Measurements from ENCODE around the gene MAP2K1.

Gene MAP2K1

DNA sequence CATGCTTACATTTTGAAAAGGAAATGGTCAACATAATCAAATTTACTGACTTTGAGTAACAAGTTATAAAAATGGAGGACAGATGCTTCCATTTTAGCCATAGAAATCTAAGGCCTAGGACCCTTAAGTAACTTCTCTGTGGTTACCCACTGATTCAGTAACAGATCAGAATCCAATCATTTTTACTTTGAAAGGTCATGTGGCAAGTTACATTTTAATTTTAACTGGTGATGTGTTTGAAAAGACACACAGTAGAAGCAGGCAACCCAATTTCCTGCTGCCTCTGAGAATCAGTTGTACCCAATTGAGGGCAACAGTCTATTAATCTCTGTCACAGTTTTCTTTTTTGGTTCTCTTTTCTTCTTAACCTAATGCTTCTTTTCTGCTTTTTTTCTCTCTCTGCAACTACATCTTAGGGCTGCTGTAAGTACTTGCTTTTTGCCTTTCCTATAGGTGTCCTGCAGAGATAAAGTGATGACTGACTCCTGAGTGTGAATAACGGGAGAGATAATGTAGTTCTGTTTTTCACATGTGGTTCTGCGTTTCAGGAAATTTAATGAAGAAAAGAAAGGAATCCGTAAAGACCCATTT lies 121.7 kb downstream of the MAP2K1 start:
- DNase-seq: no peak

GRCh38 chr15:66514586-66514985 lies 127.9 kb downstream of the MAP2K1 start:
- no peak for DNase-seq

DNA sequence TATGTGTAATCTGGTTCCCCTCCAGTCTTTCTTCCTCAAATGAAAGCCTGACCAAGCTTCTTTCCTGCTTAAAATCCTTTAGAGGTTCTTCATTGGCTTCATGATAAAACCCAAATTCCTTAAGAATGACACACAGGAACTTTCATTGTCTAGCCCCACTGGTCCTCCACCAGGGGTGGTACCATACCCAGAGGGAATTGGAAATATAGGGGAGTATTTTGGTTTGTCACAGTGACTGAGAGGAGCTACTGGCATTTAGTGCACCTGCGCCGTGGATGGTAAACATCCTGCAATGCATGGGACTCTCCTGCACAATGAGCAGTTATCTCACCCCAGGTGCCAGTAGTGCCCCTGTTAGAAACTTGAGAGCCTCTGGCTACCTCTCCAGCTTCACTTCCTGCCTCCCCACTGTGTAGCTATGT lies 129.2 kb downstream of the MAP2K1 start:
- peak in 1 of 2 experiments; percentile 70 for DNase-seq

DNA sequence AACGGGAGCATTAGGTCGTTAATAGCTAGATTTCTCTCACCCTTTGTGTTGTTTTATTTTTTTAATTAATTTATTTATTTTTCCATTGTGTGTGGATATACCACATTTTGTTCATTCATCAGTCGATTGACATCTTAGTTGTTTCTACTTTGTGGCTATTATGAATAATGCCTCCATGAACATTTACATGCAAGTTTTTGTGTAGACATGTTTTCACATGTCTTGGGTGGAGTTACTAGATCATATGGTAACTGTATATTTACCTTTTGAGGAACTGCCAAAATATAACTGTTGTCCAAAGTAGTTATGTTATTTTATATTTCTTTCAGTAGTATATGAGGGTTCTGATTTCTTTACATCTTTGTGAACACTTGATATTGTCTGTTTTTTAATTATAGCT lies 137.2 kb downstream of the MAP2K1 start:
- DNase-seq: no peak

DNA sequence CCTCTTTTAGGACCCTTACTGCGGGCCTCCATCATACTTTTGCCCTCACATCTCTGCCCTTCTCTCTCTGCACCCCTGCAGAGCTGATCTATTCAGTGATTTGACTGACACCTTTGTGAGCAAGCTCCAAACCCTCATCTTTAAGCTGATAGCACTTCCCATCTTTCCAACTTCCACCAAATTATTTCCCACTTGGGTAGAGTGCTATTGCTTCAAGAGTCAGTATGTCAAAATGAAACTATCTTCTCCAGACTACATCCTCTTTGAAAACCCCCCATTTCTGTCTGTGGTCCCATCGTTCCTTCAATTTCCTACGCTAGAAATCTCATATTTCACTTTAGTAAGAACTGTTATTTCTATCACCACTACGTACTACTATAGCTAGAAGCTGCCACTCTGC lies 138.1 kb downstream of the MAP2K1 start:
- DNase-seq: no peak

DNA sequence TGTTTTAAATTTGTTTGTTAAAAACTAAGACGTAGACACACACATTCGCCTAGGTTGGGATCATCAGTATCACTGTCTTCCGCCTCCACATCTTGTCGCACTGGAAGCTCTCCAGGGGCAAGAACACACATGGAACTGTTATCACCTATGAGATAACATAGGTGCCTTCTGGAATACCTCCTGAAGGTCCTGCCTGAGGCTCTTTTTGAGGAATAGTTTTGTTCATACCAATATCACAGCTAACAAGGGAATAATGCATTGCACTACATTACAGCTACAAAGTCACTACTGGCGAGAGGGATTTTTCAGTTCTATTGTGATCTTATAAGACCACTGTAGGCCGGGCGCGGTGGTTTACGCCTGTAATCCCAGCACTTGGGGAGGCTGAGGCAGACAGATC lies 148.3 kb downstream of the MAP2K1 start:
- DNase-seq: no peak

All from SW 1271 (cell line).